ENCODE data around the gene HVCN1. TPM values are rescaled to one million over a fixed set of nuclear protein-coding genes. Genes with fewer than 3 reads are reported as not detected.

Gene HVCN1
- total and polyA plus RNA-seq, 2 of the 8 experiments (the other 6 are each of a cell fraction or from before 2014, with no cell fraction given) = 5.8 to 11.2 TPM

DNA sequence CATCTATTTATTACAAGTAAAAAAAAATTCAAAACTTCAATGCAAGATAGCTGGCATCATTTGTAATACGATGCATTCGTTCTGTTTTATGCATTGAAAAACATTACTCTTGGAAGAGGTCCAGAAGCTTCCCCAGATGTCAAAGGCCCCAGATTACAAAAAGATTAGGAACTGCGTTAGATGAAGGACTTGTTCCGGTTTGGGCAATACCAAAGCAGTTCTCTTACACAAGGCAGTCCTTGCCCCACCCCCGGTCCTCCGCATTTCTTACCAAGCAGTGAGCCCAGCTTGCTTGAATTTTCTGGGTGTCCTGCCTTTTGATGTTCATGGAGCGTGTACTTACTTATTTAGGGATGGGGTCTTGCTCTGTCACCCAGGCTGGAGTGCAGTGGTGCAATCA, 4.8 kb upstream of the HVCN1 start:
- no peak overlapping the region for H4K91ac ChIP-seq (replicated peaks; ENCODE audit: insufficient read length, low read length)
- no peak overlapping the region for H3K14ac ChIP-seq (ENCODE audit: insufficient read length)
- H2AFZ ChIP-seq (ENCODE audit: low read length) = no peak overlapping the region
- H3K4me3 ChIP-seq (ENCODE audit: extremely low read depth in 1 of 4, insufficient read depth in 2 of 4, low read depth in 3 of 4, low read length in 4 of 4) = no peak overlapping the region
- no peak overlapping the region for H2BK15ac ChIP-seq (ENCODE audit: low read length)
- CTCF ChIA-PET (ENCODE audit: partially characterized antibody) = interaction anchor here (0.6 to 1.3 kb wide), 2 partner anchors 37 to 142 kb away, joined by 4 read pairs; no protein-coding TSS in a partner anchor
- H4K20me1 ChIP-seq (replicated peaks in 1 of 2; ENCODE audit: control insufficient read depth in 1 of 2, insufficient read depth in 2 of 2, low read length in 2 of 2) = no peaks in the 10 kb centered on the region
- no peak overlapping the region for H2BK20ac ChIP-seq (ENCODE audit: low read length)
- H3K4me1 ChIP-seq (replicated peaks in 1 of 4; ENCODE audit: control insufficient read depth in 3 of 4, insufficient read depth in 4 of 4, low read length in 3 of 4) = peaks cover 4 to 13% (median 7%) of the 10 kb centered on the region in 4 experiments
- H3K18ac ChIP-seq (ENCODE audit: extremely low read depth, low read length) = no peak overlapping the region
- no peak overlapping the region for H2BK5ac ChIP-seq (ENCODE audit: low read depth, low read length)
- no peak overlapping the region for H3K23ac ChIP-seq (ENCODE audit: insufficient read length)
- no peaks in the 10 kb centered on the region for H3K9me3 ChIP-seq (ENCODE audit: insufficient read depth in 2 of 2, low read depth in 1 of 2, low read length in 1 of 2)
- no peak overlapping the region for H2BK120ac ChIP-seq (replicated peaks; ENCODE audit: low read depth, low read length)
- H4K8ac ChIP-seq (ENCODE audit: extremely low read depth, insufficient read depth, low read length) = no peak overlapping the region
- H2BK12ac ChIP-seq (ENCODE audit: low read depth, low read length) = no peak overlapping the region
- no peaks in the 10 kb centered on the region for H3K79me1 ChIP-seq (ENCODE audit: low read depth, low read length)
- no peak overlapping the region for H3K27ac ChIP-seq (ENCODE audit: low read depth, low read length)
- H4K5ac ChIP-seq (ENCODE audit: insufficient read length, low read depth, low read length) = no peak overlapping the region
- POLR2A ChIA-PET (ENCODE audit: partially characterized antibody) = interaction anchor here (0.6 to 0.8 kb wide), 2 partner anchors 9 to 1119 kb away, joined by 3 to 4 read pairs; no protein-coding TSS in a partner anchor
- H3K79me2 ChIP-seq (ENCODE audit: control insufficient read depth in 1 of 2, insufficient read depth in 2 of 2, low read length in 2 of 2) = no peaks in the 10 kb centered on the region
- no peak overlapping the region for H3K9ac ChIP-seq (replicated peaks in 1 of 4; ENCODE audit: extremely low read depth in 1 of 4, low read depth in 3 of 4, low read length in 3 of 4)
- no peak overlapping the region for H3K56ac ChIP-seq (replicated peaks; ENCODE audit: insufficient read length, low read depth, low read length)
- 91% methylated on average over 7 of the region's 7 CpGs; no CpG with 5 or more reads in 1 of the 2 experiments for WGBS, 2 experiments (ENCODE audit: extremely low coverage in 1 of 2, insufficient coverage in 1 of 2, insufficient read length in 1 of 2, insufficient replicate concordance in 2 of 2, low coverage in 1 of 2, low lambda C conversion rate in 2 of 2, missing lambda C conversion rate in 1 of 2)
- DNase-seq (ENCODE audit: low read depth in 1 of 2, low spot score in 2 of 2) (no peak), FAIRE-seq (no peak)
- no peaks in the 10 kb centered on the region; a peak in 1 of 7 replicates for H3K27me3 ChIP-seq (replicated peaks in 1 of 4; ENCODE audit: control insufficient read depth in 3 of 4, extremely low read depth in 1 of 4, insufficient read depth in 3 of 4, low read length in 3 of 4)
- H3K4ac ChIP-seq (replicated peaks; ENCODE audit: insufficient read length, low read depth, low read length) = no peak overlapping the region
- peaks cover 3% of the 10 kb centered on the region; the same call in 1 of the 2 replicates for H3K23me2 ChIP-seq (ENCODE audit: low read depth, low read length)
- H3K36me3 ChIP-seq (ENCODE audit: control insufficient read depth in 2 of 4, insufficient read depth in 4 of 4, low read length in 3 of 4) = no peaks in the 10 kb centered on the region
- no peak overlapping the region for H3K4me2 ChIP-seq (ENCODE audit: insufficient read depth in 1 of 2, low read depth in 2 of 2, low read length in 2 of 2)
- H2AK5ac ChIP-seq (ENCODE audit: low read depth, low read length) = no peak overlapping the region
- no peak for TF ChIP-seq TAF1 (IDR thresholded peaks at IDR 0.05; ENCODE audit: low read depth, low read length)
- no peak for TF ChIP-seq TAF7 (optimal IDR thresholded peaks at IDR 0.05; ENCODE audit: borderline replicate concordance, low read depth, low read length)
- no peak for TF ChIP-seq TCF12 (IDR thresholded peaks at IDR 0.05; ENCODE audit: low read depth, low read length)
- TF ChIP-seq CREB1 (IDR thresholded peaks at IDR 0.05) = no peak
- no peak for TF ChIP-seq NANOG (IDR thresholded peaks at IDR 0.05; ENCODE audit: insufficient read depth, low read depth, low read length, poor library complexity, severe bottlenecking)
- no peak for TF ChIP-seq CBX8 (IDR thresholded peaks at IDR 0.05; ENCODE audit: borderline replicate concordance, low read depth, low read length)
- no peak for TF ChIP-seq HDAC2 (IDR thresholded peaks at IDR 0.05; ENCODE audit: borderline replicate concordance in 1 of 2, low read depth in 2 of 2, low read length in 2 of 2)
- no peak for TF ChIP-seq RBBP5 (IDR thresholded peaks at IDR 0.05; ENCODE audit: borderline replicate concordance, low read depth, low read length)
- TF ChIP-seq POU5F1 (IDR thresholded peaks at IDR 0.05; ENCODE audit: low read depth, low read length) = no peak
- TF ChIP-seq CEBPB (IDR thresholded peaks at IDR 0.05; ENCODE audit: low read depth, low read length) = no peak
- no peak for TF ChIP-seq CBX5 (IDR thresholded peaks at IDR 0.05; ENCODE audit: low read depth, low read length)
- TF ChIP-seq ASH2L (IDR thresholded peaks at IDR 0.05; ENCODE audit: low read length) = no peak
- TF ChIP-seq BRCA1 (IDR thresholded peaks at IDR 0.05; ENCODE audit: low read depth, low read length) = no peak

All from H1 (cell line).